H1 (cell line): ENCODE measurements around the gene SGO2. TPM values are rescaled to one million over a fixed set of nuclear protein-coding genes. Genes with fewer than 3 reads are reported as not detected.

Experiments
- CTCF ChIA-PET: fragments of 300-600 bp; sonication (Branson Sonifier 250); formaldehyde crosslinking; loops from one replicate; lab custom pipeline; 2021; ENCODE audit not compliant: partially characterized antibody; lab: Charles Lee
- POLR2A ChIA-PET: fragments of 300-600 bp; sonication (Branson Sonifier 250); formaldehyde crosslinking; loops from one replicate; lab custom pipeline; 2021; ENCODE audit warnings: inconsistent platforms; ENCODE audit not compliant: partially characterized antibody; lab: Charles Lee
- DNase-seq, 2 experiments: peaks; one replicate each; pipeline versions ENCODE4 v3.0.0 to v3.0.0-alpha.2; 2010 to 2022; ENCODE audit warnings: low spot score in 2 of 2, low read depth in 1 of 2, mixed read lengths in 1 of 2
- FAIRE-seq: peaks from 2 replicates; lab custom pipeline; 2011; peaks lifted over from hg19 to GRCh38; lab: Jason Lieb, UNC
- H2AFZ ChIP-seq: 2 replicates; pipeline ENCODE4 v1.8.1; 2012; ENCODE audit warnings: low read length, inconsistent platforms
- H2AK5ac ChIP-seq: 2 replicates; pipeline ENCODE4 v1.6.1; 2013; ENCODE audit warnings: low read depth, low read length
- H2BK120ac ChIP-seq: replicated peaks from 2 replicates; pipeline ENCODE3; 2013; ENCODE audit warnings: low read depth, low read length, inconsistent platforms
- H2BK12ac ChIP-seq: 2 replicates; pipeline ENCODE4 v1.6.1; 2013; ENCODE audit warnings: low read depth, low read length
- H2BK15ac ChIP-seq: 2 replicates; pipeline ENCODE4 v1.6.1; 2013; ENCODE audit warnings: low read length
- H2BK20ac ChIP-seq: 2 replicates; pipeline ENCODE4 v1.6.1; 2013; ENCODE audit warnings: low read length
- H2BK5ac ChIP-seq: 2 replicates; pipeline ENCODE4 v1.6.1; 2013; ENCODE audit warnings: low read depth, low read length
- H3K14ac ChIP-seq: 2 replicates; pipeline ENCODE4 v1.6.1; 2013; ENCODE audit warnings: inconsistent platforms; ENCODE audit not compliant: insufficient read length
- H3K18ac ChIP-seq: 2 replicates; pipeline ENCODE4 v1.6.1; 2013; ENCODE audit warnings: low read length; ENCODE audit errors: extremely low read depth
- H3K23ac ChIP-seq: 2 replicates; pipeline ENCODE4 v1.6.1; 2013; ENCODE audit warnings: inconsistent platforms; ENCODE audit not compliant: insufficient read length
- H3K23me2 ChIP-seq: 2 replicates; pipeline ENCODE4 v1.6.1; 2013; ENCODE audit warnings: low read depth, low read length
- H3K27ac ChIP-seq: 2 replicates; pipeline ENCODE4 v1.6.1; 2011; ENCODE audit warnings: low read depth, low read length, inconsistent platforms
- H3K27me3 ChIP-seq, 4 experiments: replicated peaks in 1 of 4; 1 replicate in 1 of 4; 2 replicates in 3 of 4; pipeline versions ENCODE4 v1.6.1 to v1.8.1; 2011 to 2013; ENCODE audit warnings: low read length in 3 of 4, mild to moderate bottlenecking in 3 of 4, inconsistent platforms in 2 of 4, mixed read lengths in 2 of 4, moderate library complexity in 1 of 4; ENCODE audit not compliant: control insufficient read depth in 3 of 4, insufficient read depth in 3 of 4; ENCODE audit errors: extremely low read depth in 1 of 4
- H3K36me3 ChIP-seq, 4 experiments: 2 replicates each; pipeline versions ENCODE4 v1.6.1 to v1.8.1; 2011 to 2013; ENCODE audit warnings: mild to moderate bottlenecking in 4 of 4, low read length in 3 of 4, moderate library complexity in 2 of 4, control low read depth in 1 of 4, inconsistent platforms in 1 of 4; ENCODE audit not compliant: insufficient read depth in 4 of 4, control insufficient read depth in 2 of 4
- H3K4ac ChIP-seq: replicated peaks from 2 replicates; pipeline ENCODE3; 2013; ENCODE audit warnings: low read length, low read depth, mixed read lengths, inconsistent platforms; ENCODE audit not compliant: insufficient read length
- H3K4me1 ChIP-seq, 4 experiments: replicated peaks in 1 of 4; 1 replicate in 1 of 4; 2 replicates in 3 of 4; pipeline versions ENCODE4 v1.6.1 to v1.8.1; 2011 to 2013; ENCODE audit warnings: low read length in 3 of 4, inconsistent platforms in 2 of 4, mixed read lengths in 1 of 4; ENCODE audit not compliant: insufficient read depth in 4 of 4, control insufficient read depth in 3 of 4
- H3K4me2 ChIP-seq, 2 experiments: 2 replicates each; pipeline versions ENCODE4 v1.6.1 to v1.8.1; 2011 to 2013; ENCODE audit warnings: low read depth in 2 of 2, low read length in 2 of 2, control low read depth in 1 of 2, inconsistent platforms in 1 of 2, mild to moderate bottlenecking in 1 of 2; ENCODE audit not compliant: insufficient read depth in 1 of 2
- H3K4me3 ChIP-seq, 4 experiments: fragments of 200-600, 300-600 bp in 1 of 4; sonication (generic), shearing (Covaris generic), sonication (Bioruptor Twin) in 1 of 4; 2 replicates each; pipeline versions ENCODE4 v1.5.1 to v1.8.1; 2011 to 2016; ENCODE audit warnings: low read length in 4 of 4, low read depth in 3 of 4, control low read depth in 2 of 4, inconsistent platforms in 2 of 4, mild to moderate bottlenecking in 2 of 4, mixed read lengths in 1 of 4, moderate library complexity in 1 of 4; ENCODE audit not compliant: insufficient read depth in 2 of 4; ENCODE audit errors: extremely low read depth in 1 of 4
- H3K56ac ChIP-seq: replicated peaks from 2 replicates; pipeline ENCODE3; 2013; ENCODE audit warnings: low read depth, mild to moderate bottlenecking, mixed read lengths, low read length, inconsistent platforms; ENCODE audit not compliant: insufficient read length
- H3K79me1 ChIP-seq: 2 replicates; pipeline ENCODE4 v1.6.1; 2013; ENCODE audit warnings: low read depth, low read length, control low read depth
- H3K79me2 ChIP-seq, 2 experiments: 2 replicates each; pipeline versions ENCODE4 v1.6.1 to v1.8.1; 2012 to 2013; ENCODE audit warnings: low read length in 2 of 2, mild to moderate bottlenecking in 2 of 2, inconsistent platforms in 1 of 2; ENCODE audit not compliant: insufficient read depth in 2 of 2, control insufficient read depth in 1 of 2
- H3K9ac ChIP-seq, 4 experiments: replicated peaks in 1 of 4; 1 replicate in 1 of 4; 2 replicates in 3 of 4; pipeline versions ENCODE4 v1.6.1 to v1.8.1; 2011 to 2013; ENCODE audit warnings: low read depth in 3 of 4, low read length in 3 of 4, control low read depth in 2 of 4, mild to moderate bottlenecking in 2 of 4, moderate library complexity in 2 of 4, inconsistent platforms in 1 of 4; ENCODE audit errors: extremely low read depth in 1 of 4
- H3K9me3 ChIP-seq, 2 experiments: 2 replicates each; pipeline versions ENCODE4 v1.6.1 to v1.8.1; 2012 to 2013; ENCODE audit warnings: mild to moderate bottlenecking in 2 of 2, moderate library complexity in 2 of 2, control low read depth in 1 of 2, inconsistent platforms in 1 of 2, low read depth in 1 of 2, low read length in 1 of 2, mixed read lengths in 1 of 2; ENCODE audit not compliant: insufficient read depth in 2 of 2
- H4K20me1 ChIP-seq, 2 experiments: replicated peaks in 1 of 2; 2 replicates each; pipeline versions ENCODE3 to v1.8.1; 2011 to 2013; ENCODE audit warnings: inconsistent platforms in 2 of 2, low read length in 2 of 2, mild to moderate bottlenecking in 1 of 2; ENCODE audit not compliant: insufficient read depth in 2 of 2, control insufficient read depth in 1 of 2
- H4K5ac ChIP-seq: 2 replicates; pipeline ENCODE4 v1.6.1; 2013; ENCODE audit warnings: low read length, low read depth, mixed read lengths, inconsistent platforms; ENCODE audit not compliant: insufficient read length
- H4K8ac ChIP-seq: 2 replicates; pipeline ENCODE4 v1.8.0; 2013; ENCODE audit warnings: mild to moderate bottlenecking, moderate library complexity, low read length, inconsistent platforms; ENCODE audit not compliant: insufficient read depth; ENCODE audit errors: extremely low read depth
- H4K91ac ChIP-seq: replicated peaks from 2 replicates; pipeline ENCODE3; 2013; ENCODE audit warnings: low read length, mixed read lengths, inconsistent platforms; ENCODE audit not compliant: insufficient read length
- E2F6 ChIP-seq: IDR thresholded peaks from 2 replicates; pipeline ENCODE4 v1.6.1; 2012; ENCODE audit warnings: inconsistent platforms
- EGR1 ChIP-seq: IDR thresholded peaks from 2 replicates; pipeline ENCODE4 v1.6.1; 2011; ENCODE audit warnings: low read depth, low read length, borderline replicate concordance
- GABPA ChIP-seq: IDR thresholded peaks from 2 replicates; pipeline ENCODE4 v1.6.1; 2011; ENCODE audit warnings: mild to moderate bottlenecking, low read length, moderate library complexity, borderline replicate concordance; ENCODE audit not compliant: insufficient read depth
- JUND ChIP-seq: IDR thresholded peaks from 2 replicates; pipeline ENCODE4 v1.6.1; 2011; ENCODE audit warnings: mild to moderate bottlenecking, improper control_type of control experiment, low read length
- KDM1A ChIP-seq: fragments of 200-600, 300-600 bp; sonication (generic); IDR thresholded peaks from 2 replicates; pipeline ENCODE4 v1.7.1; 2016; ENCODE audit warnings: mild to moderate bottlenecking, low read length, borderline replicate concordance
- NRF1 ChIP-seq: IDR thresholded peaks from 2 replicates; pipeline ENCODE4 v1.6.1; 2011; ENCODE audit warnings: mild to moderate bottlenecking, low read depth, low read length, improper control_type of control experiment
- PHF8 ChIP-seq: fragments of 200-600 bp; sonication (generic); conservative IDR thresholded peaks from 2 replicates; pipeline ENCODE4 v1.7.1; 2012; ENCODE audit warnings: low read depth, mild to moderate bottlenecking, inconsistent platforms, low read length, moderate library complexity
- SP2 ChIP-seq: IDR thresholded peaks from 2 replicates; pipeline ENCODE4 v1.6.1; 2012; ENCODE audit warnings: mild to moderate bottlenecking, low read length, inconsistent platforms
- SRF ChIP-seq: IDR thresholded peaks from 2 replicates; pipeline ENCODE4 v1.6.1; 2011; ENCODE audit warnings: mild to moderate bottlenecking, low read depth, low read length, moderate library complexity
- WGBS, 2 experiments: shearing (Covaris generic) in 1 of 2; methylation state at CpG; one replicate each; pipeline versions ENCODE4 v1.1.6 to v1.1.7; 2013 to 2015; ENCODE audit warnings: low lambda C conversion rate in 2 of 2, mixed read lengths in 2 of 2, inconsistent platforms in 1 of 2, low coverage in 1 of 2, missing lambda C conversion rate in 1 of 2; ENCODE audit not compliant: insufficient replicate concordance in 2 of 2, insufficient coverage in 1 of 2, insufficient read length in 1 of 2; ENCODE audit errors: extremely low coverage in 1 of 2, missing lambda C conversion rate in 1 of 2; 5-methylcytosine and 5-hydroxymethylcytosine counted together
- polyA plus RNA-seq, 7 experiments: library from polyadenylated mRNA; depleted of rRNA in 3 of 7; stranded (reverse) in 5 of 7; unstranded in 2 of 7; fragments of >200 nt in 5 of 7; fragments of 200-250 nt in 2 of 7; gene quantifications; 1 replicate in 5 of 7; 2 replicates in 1 of 7; 4 replicates in 1 of 7; pipeline versions ENCODE4 v1.2.1 to v1.2.3, GENCODE V29; 2011 to 2013; ENCODE audit warnings: missing spikeins in 2 of 7, mixed read lengths in 2 of 7
- total RNA-seq: library from RNA; stranded (reverse); fragmentation: NEBNext Ultra II Directional; extraction: Animal tissue kit (Norgen Biotek cat#: 25700); gene quantifications from 2 replicates; pipeline ENCODE4 v1.2.1, GENCODE V29; 2021

The SGO2 gene
- total and polyA plus RNA-seq, 2 of the 8 experiments (the other 6 are each of a cell fraction or from before 2014, with no cell fraction given), result 2.4 to 33.2 TPM

GRCh38 chr2:200506679-200507078 is 19.3 kb upstream of the SGO2 start:
- H3K23ac ChIP-seq, result no peak overlapping the region
- no peak overlapping the region for H2AK5ac ChIP-seq
- H3K4me1 ChIP-seq, result peaks cover 0 to 3% (median under 1%) of the 10 kb centered on the region in 4 experiments; a peak in 2 of 7 replicates
- no peak overlapping the region for H4K5ac ChIP-seq
- no peak overlapping the region for H3K4me3 ChIP-seq
- no peak overlapping the region for H4K91ac ChIP-seq
- no peak overlapping the region for H3K14ac ChIP-seq
- no peak overlapping the region for H2BK15ac ChIP-seq
- H3K4me2 ChIP-seq, result no peak overlapping the region
- H3K18ac ChIP-seq, result no peak overlapping the region
- no peaks in the 10 kb centered on the region for H3K27me3 ChIP-seq
- H2BK12ac ChIP-seq, result no peak overlapping the region
- H3K23me2 ChIP-seq, result peaks cover 9% of the 10 kb centered on the region
- H3K9me3 ChIP-seq, result no peaks in the 10 kb centered on the region
- H3K79me1 ChIP-seq, result 0 out of 2 replicates have a peak, but pooled peaks cover 2% of the 10 kb centered on the region
- H2BK5ac ChIP-seq, result no peak overlapping the region
- H4K20me1 ChIP-seq, result no peaks in the 10 kb centered on the region
- no peak overlapping the region for H2BK20ac ChIP-seq
- CTCF ChIA-PET, result interaction anchor here (0.8 to 1.5 kb wide), 3 partner anchors 10 to 23 kb away, joined by 3 to 4 read pairs (median 3); no protein-coding TSS in a partner anchor
- H3K56ac ChIP-seq, result no peak overlapping the region
- 79% methylated on average over 9 of the region's 9 CpGs; no CpG with 5 or more reads in 1 of the 2 experiments for WGBS, 2 experiments
- FAIRE-seq, result no peak
- H4K8ac ChIP-seq, result no peak overlapping the region
- no peak overlapping the region for H2BK120ac ChIP-seq
- POLR2A ChIA-PET, result no interaction called here
- H3K27ac ChIP-seq, result no peak overlapping the region
- no peaks in the 10 kb centered on the region; a peak in 1 of 8 replicates for H3K36me3 ChIP-seq
- H2AFZ ChIP-seq, result no peak overlapping the region
- DNase-seq, result no peak
- H3K9ac ChIP-seq, result no peak overlapping the region
- no peak overlapping the region for H3K4ac ChIP-seq
- no peaks in the 10 kb centered on the region for H3K79me2 ChIP-seq
- TF ChIP-seq JUND, result no peak
- no peak for TF ChIP-seq GABPA
- TF ChIP-seq NRF1, result no peak
- no peak for TF ChIP-seq EGR1
- no peak for TF ChIP-seq SRF
- no peak for TF ChIP-seq PHF8
- TF ChIP-seq E2F6, result no peak
- TF ChIP-seq SP2, result no peak
- TF ChIP-seq KDM1A, result no peak
